H1 (cell line): ENCODE data around the gene USH2A. TPM values are rescaled to one million over a fixed set of nuclear protein-coding genes. Genes with fewer than 3 reads are reported as not detected.

Experiments
- CTCF ChIA-PET: fragments of 300-600 bp; sonication (Branson Sonifier 250); formaldehyde crosslinking; loops from one replicate; lab custom pipeline; 2021; ENCODE audit not compliant: partially characterized antibody; lab: Charles Lee
- POLR2A ChIA-PET: fragments of 300-600 bp; sonication (Branson Sonifier 250); formaldehyde crosslinking; loops from one replicate; lab custom pipeline; 2021; ENCODE audit warnings: inconsistent platforms; ENCODE audit not compliant: partially characterized antibody; lab: Charles Lee
- DNase-seq, 2 experiments: peaks; one replicate each; pipeline versions ENCODE4 v3.0.0 to v3.0.0-alpha.2; 2010 to 2022; ENCODE audit warnings: low spot score in 2 of 2, low read depth in 1 of 2, mixed read lengths in 1 of 2
- FAIRE-seq: peaks from 2 replicates; lab custom pipeline; 2011; peaks lifted over from hg19 to GRCh38; lab: Jason Lieb, UNC
- H2AFZ ChIP-seq: 2 replicates; pipeline ENCODE4 v1.8.1; 2012; ENCODE audit warnings: low read length, inconsistent platforms
- H2AK5ac ChIP-seq: 2 replicates; pipeline ENCODE4 v1.6.1; 2013; ENCODE audit warnings: low read depth, low read length
- H2BK120ac ChIP-seq: replicated peaks from 2 replicates; pipeline ENCODE3; 2013; ENCODE audit warnings: low read depth, low read length, inconsistent platforms
- H2BK12ac ChIP-seq: 2 replicates; pipeline ENCODE4 v1.6.1; 2013; ENCODE audit warnings: low read depth, low read length
- H2BK15ac ChIP-seq: 2 replicates; pipeline ENCODE4 v1.6.1; 2013; ENCODE audit warnings: low read length
- H2BK20ac ChIP-seq: 2 replicates; pipeline ENCODE4 v1.6.1; 2013; ENCODE audit warnings: low read length
- H2BK5ac ChIP-seq: 2 replicates; pipeline ENCODE4 v1.6.1; 2013; ENCODE audit warnings: low read depth, low read length
- H3K14ac ChIP-seq: 2 replicates; pipeline ENCODE4 v1.6.1; 2013; ENCODE audit warnings: inconsistent platforms; ENCODE audit not compliant: insufficient read length
- H3K18ac ChIP-seq: 2 replicates; pipeline ENCODE4 v1.6.1; 2013; ENCODE audit warnings: low read length; ENCODE audit errors: extremely low read depth
- H3K23ac ChIP-seq: 2 replicates; pipeline ENCODE4 v1.6.1; 2013; ENCODE audit warnings: inconsistent platforms; ENCODE audit not compliant: insufficient read length
- H3K23me2 ChIP-seq: 2 replicates; pipeline ENCODE4 v1.6.1; 2013; ENCODE audit warnings: low read depth, low read length
- H3K27ac ChIP-seq: 2 replicates; pipeline ENCODE4 v1.6.1; 2011; ENCODE audit warnings: low read depth, low read length, inconsistent platforms
- H3K27me3 ChIP-seq, 4 experiments: replicated peaks in 1 of 4; 1 replicate in 1 of 4; 2 replicates in 3 of 4; pipeline versions ENCODE4 v1.6.1 to v1.8.1; 2011 to 2013; ENCODE audit warnings: low read length in 3 of 4, mild to moderate bottlenecking in 3 of 4, inconsistent platforms in 2 of 4, mixed read lengths in 2 of 4, moderate library complexity in 1 of 4; ENCODE audit not compliant: control insufficient read depth in 3 of 4, insufficient read depth in 3 of 4; ENCODE audit errors: extremely low read depth in 1 of 4
- H3K36me3 ChIP-seq, 4 experiments: 2 replicates each; pipeline versions ENCODE4 v1.6.1 to v1.8.1; 2011 to 2013; ENCODE audit warnings: mild to moderate bottlenecking in 4 of 4, low read length in 3 of 4, moderate library complexity in 2 of 4, control low read depth in 1 of 4, inconsistent platforms in 1 of 4; ENCODE audit not compliant: insufficient read depth in 4 of 4, control insufficient read depth in 2 of 4
- H3K4ac ChIP-seq: replicated peaks from 2 replicates; pipeline ENCODE3; 2013; ENCODE audit warnings: low read length, low read depth, mixed read lengths, inconsistent platforms; ENCODE audit not compliant: insufficient read length
- H3K4me1 ChIP-seq, 4 experiments: replicated peaks in 1 of 4; 1 replicate in 1 of 4; 2 replicates in 3 of 4; pipeline versions ENCODE4 v1.6.1 to v1.8.1; 2011 to 2013; ENCODE audit warnings: low read length in 3 of 4, inconsistent platforms in 2 of 4, mixed read lengths in 1 of 4; ENCODE audit not compliant: insufficient read depth in 4 of 4, control insufficient read depth in 3 of 4
- H3K4me2 ChIP-seq, 2 experiments: 2 replicates each; pipeline versions ENCODE4 v1.6.1 to v1.8.1; 2011 to 2013; ENCODE audit warnings: low read depth in 2 of 2, low read length in 2 of 2, control low read depth in 1 of 2, inconsistent platforms in 1 of 2, mild to moderate bottlenecking in 1 of 2; ENCODE audit not compliant: insufficient read depth in 1 of 2
- H3K4me3 ChIP-seq, 4 experiments: fragments of 200-600, 300-600 bp in 1 of 4; sonication (generic), shearing (Covaris generic), sonication (Bioruptor Twin) in 1 of 4; 2 replicates each; pipeline versions ENCODE4 v1.5.1 to v1.8.1; 2011 to 2016; ENCODE audit warnings: low read length in 4 of 4, low read depth in 3 of 4, control low read depth in 2 of 4, inconsistent platforms in 2 of 4, mild to moderate bottlenecking in 2 of 4, mixed read lengths in 1 of 4, moderate library complexity in 1 of 4; ENCODE audit not compliant: insufficient read depth in 2 of 4; ENCODE audit errors: extremely low read depth in 1 of 4
- H3K56ac ChIP-seq: replicated peaks from 2 replicates; pipeline ENCODE3; 2013; ENCODE audit warnings: low read depth, mild to moderate bottlenecking, mixed read lengths, low read length, inconsistent platforms; ENCODE audit not compliant: insufficient read length
- H3K79me1 ChIP-seq: 2 replicates; pipeline ENCODE4 v1.6.1; 2013; ENCODE audit warnings: low read depth, low read length, control low read depth
- H3K79me2 ChIP-seq, 2 experiments: 2 replicates each; pipeline versions ENCODE4 v1.6.1 to v1.8.1; 2012 to 2013; ENCODE audit warnings: low read length in 2 of 2, mild to moderate bottlenecking in 2 of 2, inconsistent platforms in 1 of 2; ENCODE audit not compliant: insufficient read depth in 2 of 2, control insufficient read depth in 1 of 2
- H3K9ac ChIP-seq, 4 experiments: replicated peaks in 1 of 4; 1 replicate in 1 of 4; 2 replicates in 3 of 4; pipeline versions ENCODE4 v1.6.1 to v1.8.1; 2011 to 2013; ENCODE audit warnings: low read depth in 3 of 4, low read length in 3 of 4, control low read depth in 2 of 4, mild to moderate bottlenecking in 2 of 4, moderate library complexity in 2 of 4, inconsistent platforms in 1 of 4; ENCODE audit errors: extremely low read depth in 1 of 4
- H3K9me3 ChIP-seq, 2 experiments: 2 replicates each; pipeline versions ENCODE4 v1.6.1 to v1.8.1; 2012 to 2013; ENCODE audit warnings: mild to moderate bottlenecking in 2 of 2, moderate library complexity in 2 of 2, control low read depth in 1 of 2, inconsistent platforms in 1 of 2, low read depth in 1 of 2, low read length in 1 of 2, mixed read lengths in 1 of 2; ENCODE audit not compliant: insufficient read depth in 2 of 2
- H4K20me1 ChIP-seq, 2 experiments: replicated peaks in 1 of 2; 2 replicates each; pipeline versions ENCODE3 to v1.8.1; 2011 to 2013; ENCODE audit warnings: inconsistent platforms in 2 of 2, low read length in 2 of 2, mild to moderate bottlenecking in 1 of 2; ENCODE audit not compliant: insufficient read depth in 2 of 2, control insufficient read depth in 1 of 2
- H4K5ac ChIP-seq: 2 replicates; pipeline ENCODE4 v1.6.1; 2013; ENCODE audit warnings: low read length, low read depth, mixed read lengths, inconsistent platforms; ENCODE audit not compliant: insufficient read length
- H4K8ac ChIP-seq: 2 replicates; pipeline ENCODE4 v1.8.0; 2013; ENCODE audit warnings: mild to moderate bottlenecking, moderate library complexity, low read length, inconsistent platforms; ENCODE audit not compliant: insufficient read depth; ENCODE audit errors: extremely low read depth
- H4K91ac ChIP-seq: replicated peaks from 2 replicates; pipeline ENCODE3; 2013; ENCODE audit warnings: low read length, mixed read lengths, inconsistent platforms; ENCODE audit not compliant: insufficient read length
- HDAC6 ChIP-seq: IDR thresholded peaks from one replicate; pipeline ENCODE4 v1.7.1; 2012; ENCODE audit warnings: low read depth, mild to moderate bottlenecking, inconsistent platforms, low read length, moderate library complexity
- NRF1 ChIP-seq: IDR thresholded peaks from 2 replicates; pipeline ENCODE4 v1.6.1; 2011; ENCODE audit warnings: mild to moderate bottlenecking, low read depth, low read length, improper control_type of control experiment
- POU5F1 ChIP-seq: IDR thresholded peaks from 2 replicates; pipeline ENCODE4 v1.6.1; 2011; ENCODE audit warnings: low read depth, mild to moderate bottlenecking, low read length, moderate library complexity
- SUZ12 ChIP-seq: fragments of 200-600 bp; sonication (generic); IDR thresholded peaks from 2 replicates; pipeline ENCODE4 v1.6.1; 2012; ENCODE audit warnings: mild to moderate bottlenecking, inconsistent platforms, low read length, moderate library complexity, mixed read lengths
- TBP ChIP-seq: IDR thresholded peaks from 2 replicates; pipeline ENCODE4 v1.6.1; 2011; ENCODE audit warnings: low read depth, low read length, improper control_type of control experiment
- YY1 ChIP-seq: IDR thresholded peaks from 2 replicates; pipeline ENCODE4 v1.6.1; 2011; ENCODE audit warnings: low read depth, mild to moderate bottlenecking, low read length
- WGBS, 2 experiments: shearing (Covaris generic) in 1 of 2; methylation state at CpG; one replicate each; pipeline versions ENCODE4 v1.1.6 to v1.1.7; 2013 to 2015; ENCODE audit warnings: low lambda C conversion rate in 2 of 2, mixed read lengths in 2 of 2, inconsistent platforms in 1 of 2, low coverage in 1 of 2, missing lambda C conversion rate in 1 of 2; ENCODE audit not compliant: insufficient replicate concordance in 2 of 2, insufficient coverage in 1 of 2, insufficient read length in 1 of 2; ENCODE audit errors: extremely low coverage in 1 of 2, missing lambda C conversion rate in 1 of 2; 5-methylcytosine and 5-hydroxymethylcytosine counted together
- polyA plus RNA-seq, 7 experiments: library from polyadenylated mRNA; depleted of rRNA in 3 of 7; stranded (reverse) in 5 of 7; unstranded in 2 of 7; fragments of >200 nt in 5 of 7; fragments of 200-250 nt in 2 of 7; gene quantifications; 1 replicate in 5 of 7; 2 replicates in 1 of 7; 4 replicates in 1 of 7; pipeline versions ENCODE4 v1.2.1 to v1.2.3, GENCODE V29; 2011 to 2013; ENCODE audit warnings: missing spikeins in 2 of 7, mixed read lengths in 2 of 7
- total RNA-seq: library from RNA; stranded (reverse); fragmentation: NEBNext Ultra II Directional; extraction: Animal tissue kit (Norgen Biotek cat#: 25700); gene quantifications from 2 replicates; pipeline ENCODE4 v1.2.1, GENCODE V29; 2021

USH2A gene
- total and polyA plus RNA-seq, 2 of the 8 experiments (the other 6 are each of a cell fraction or from before 2014, with no cell fraction given): 0.02 to 0.17 TPM

DNA sequence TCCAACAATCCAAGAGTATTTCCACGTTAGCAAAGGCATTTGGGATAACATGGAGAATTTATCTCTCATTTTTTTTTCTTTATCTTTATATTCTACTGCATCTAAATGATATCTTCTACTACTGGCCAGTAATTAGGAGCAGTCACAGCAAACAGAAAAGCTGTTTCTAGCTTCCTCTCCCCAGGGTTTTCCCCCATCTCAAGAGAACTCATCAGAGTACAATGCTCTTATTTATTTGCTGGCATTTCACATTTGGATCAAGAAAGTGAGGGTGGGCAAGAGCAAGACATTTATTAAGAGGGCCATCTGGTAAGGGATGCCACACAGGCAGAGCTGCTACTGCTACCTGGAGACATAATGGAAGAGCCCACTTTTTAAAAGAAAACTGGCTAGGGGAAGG is 368.2 kb downstream of the USH2A start:
- no peak overlapping the region for H3K4ac ChIP-seq
- no peak overlapping the region for H3K14ac ChIP-seq
- no peak overlapping the region for H2BK120ac ChIP-seq
- no peak overlapping the region for H3K56ac ChIP-seq
- no peak overlapping the region for H3K4me2 ChIP-seq
- H4K91ac ChIP-seq: no peak overlapping the region
- H3K23ac ChIP-seq: no peak overlapping the region
- no peak overlapping the region for H3K9ac ChIP-seq
- no peak overlapping the region for H2BK15ac ChIP-seq
- H3K4me1 ChIP-seq: no peaks in the 10 kb centered on the region
- H2BK20ac ChIP-seq: no peak overlapping the region
- no peak overlapping the region; the same call in 1 of the 2 replicates for H2BK5ac ChIP-seq
- H3K79me2 ChIP-seq: no peaks in the 10 kb centered on the region
- no peak overlapping the region for H3K4me3 ChIP-seq
- no peaks in the 10 kb centered on the region for H3K9me3 ChIP-seq
- H2AK5ac ChIP-seq: no peak overlapping the region
- no peak overlapping the region for H3K18ac ChIP-seq
- no peak overlapping the region for H2BK12ac ChIP-seq
- H4K5ac ChIP-seq: no peak overlapping the region
- no peak for TF ChIP-seq SUZ12
- TF ChIP-seq TBP: no peak
- no peak for TF ChIP-seq HDAC6
- no peak for TF ChIP-seq YY1
- no peak for TF ChIP-seq POU5F1
- no peak for TF ChIP-seq NRF1
- H3K23me2 ChIP-seq: no peaks in the 10 kb centered on the region
- no peak overlapping the region for H3K27ac ChIP-seq
- no peak overlapping the region for H4K8ac ChIP-seq
- DNase-seq: no peak
- H2AFZ ChIP-seq: no peak overlapping the region
- POLR2A ChIA-PET: interaction anchor here (0.6 kb wide), 1 partner anchor 864 kb away, joined by 3 read pairs; no protein-coding TSS in a partner anchor
- no peaks in the 10 kb centered on the region for H3K36me3 ChIP-seq
- H3K79me1 ChIP-seq: no peaks in the 10 kb centered on the region
- FAIRE-seq: no peak
- H3K27me3 ChIP-seq: no peaks in the 10 kb centered on the region
- CTCF ChIA-PET: no interaction called here
- no peaks in the 10 kb centered on the region for H4K20me1 ChIP-seq
- 100% methylated on average over 1 of the region's 1 CpG; no CpG with 5 or more reads in 1 of the 2 experiments for WGBS, 2 experiments
